Measurements from ENCODE around the gene NOXO1.

The NOXO1 gene

GRCh38 chr16:1991588-1991947 lies 10.3 kb upstream of the NOXO1 start:
- Histone ChIP-seq H3K4me3 (ENCODE audit: low read length) (peak overlapping the region; percentile 73), H3K4me1 (ENCODE audit: control insufficient read depth, insufficient read depth, low read length) (peaks cover 11% of the 10 kb centered on the region)

GRCh38 chr16:1991135-1991551 lies 9.9 kb upstream of the NOXO1 start:
- Histone ChIP-seq H3K9me3 (ENCODE audit: control insufficient read depth, low read length) (no peaks in the 10 kb centered on the region), H3K36me3 (ENCODE audit: control insufficient read depth, insufficient read depth, low read length, severe bottlenecking) (peaks cover 12% of the 10 kb centered on the region), H3K9ac (ENCODE audit: low read length) (no peak overlapping the region), H3K27me3 (replicated peaks; ENCODE audit: control insufficient read depth, insufficient read depth, low read length) (peaks cover 18% of the 10 kb centered on the region), H3K4me1 (ENCODE audit: control insufficient read depth, insufficient read depth, low read length) (peaks cover 10% of the 10 kb centered on the region), H3K4me3 (ENCODE audit: low read length) (no peak overlapping the region)
- DNase-seq (ENCODE audit: low read depth): no peak

More at GRCh38 chr16:1991588-1991947, 10.3 kb upstream of the NOXO1 start:
- Histone ChIP-seq H3K27me3 (replicated peaks; ENCODE audit: control insufficient read depth, insufficient read depth, low read length) (peaks cover 18% of the 10 kb centered on the region), H3K9ac (ENCODE audit: low read length) (peak overlapping the region; percentile 56), H3K9me3 (ENCODE audit: control insufficient read depth, low read length) (no peaks in the 10 kb centered on the region), H3K36me3 (ENCODE audit: control insufficient read depth, insufficient read depth, low read length, severe bottlenecking) (peaks cover 8% of the 10 kb centered on the region)
- DNase-seq (ENCODE audit: low read depth): no peak

- Histone ChIP-seq H3K9me3 (ENCODE audit: control insufficient read depth, low read length) (no peaks in the 10 kb centered on the region), H3K27me3 (replicated peaks; ENCODE audit: control insufficient read depth, insufficient read depth, low read length) (peaks cover 18% of the 10 kb centered on the region), H3K4me1 (ENCODE audit: control insufficient read depth, insufficient read depth, low read length) (peaks cover 10% of the 10 kb centered on the region), H3K4me3 (ENCODE audit: low read length) (no peak overlapping the region), H3K36me3 (ENCODE audit: control insufficient read depth, insufficient read depth, low read length, severe bottlenecking) (peaks cover 16% of the 10 kb centered on the region), H3K9ac (ENCODE audit: low read length) (no peak overlapping the region)
- DNase-seq (ENCODE audit: low read depth): peak; percentile 29
Observed at GRCh38 chr16:1990351-1991134, 9.3 kb upstream of the NOXO1 start.

- Histone ChIP-seq H3K4me1 (ENCODE audit: control insufficient read depth, insufficient read depth, low read length) (peaks cover 15% of the 10 kb centered on the region), H3K4me3 (ENCODE audit: low read length) (no peak overlapping the region), H3K27me3 (replicated peaks; ENCODE audit: control insufficient read depth, insufficient read depth, low read length) (peaks cover 18% of the 10 kb centered on the region), H3K36me3 (ENCODE audit: control insufficient read depth, insufficient read depth, low read length, severe bottlenecking) (peaks cover 11% of the 10 kb centered on the region), H3K9me3 (ENCODE audit: control insufficient read depth, low read length) (no peaks in the 10 kb centered on the region), H3K9ac (ENCODE audit: low read length) (no peak overlapping the region)
- DNase-seq (ENCODE audit: low read depth): no peak
Observed at GRCh38 chr16:1990101-1990350, 8.8 kb upstream of the NOXO1 start.

- Histone ChIP-seq H3K9me3 (ENCODE audit: control insufficient read depth, low read length) (no peaks in the 10 kb centered on the region), H3K36me3 (ENCODE audit: control insufficient read depth, insufficient read depth, low read length, severe bottlenecking) (peaks cover 11% of the 10 kb centered on the region), H3K4me1 (ENCODE audit: control insufficient read depth, insufficient read depth, low read length) (peaks cover 20% of the 10 kb centered on the region), H3K27me3 (replicated peaks; ENCODE audit: control insufficient read depth, insufficient read depth, low read length) (peaks cover 18% of the 10 kb centered on the region), H3K4me3 (ENCODE audit: low read length) (no peak within 1 kb of the TSS), H3K9ac (ENCODE audit: low read length) (no peak within 1 kb of the TSS)
- DNase-seq (ENCODE audit: low read depth): peak; percentile 47
Observed at GRCh38 chr16:1989209-1990100, 8.2 kb upstream of the NOXO1 start, which contains the start of gene SYNGR3. Gene SYNGR3 (plus strand): TSS chr16:1989970. CDS start chr16:1990103, 133 bp downstream.

- Histone ChIP-seq H3K27me3 (replicated peaks; ENCODE audit: control insufficient read depth, insufficient read depth, low read length) (peaks cover 18% of the 10 kb centered on the region), H3K4me1 (ENCODE audit: control insufficient read depth, insufficient read depth, low read length) (peaks cover 16% of the 10 kb centered on the region), H3K36me3 (ENCODE audit: control insufficient read depth, insufficient read depth, low read length, severe bottlenecking) (peaks cover 11% of the 10 kb centered on the region), H3K4me3 (ENCODE audit: low read length) (no peak overlapping the region), H3K9me3 (ENCODE audit: control insufficient read depth, low read length) (no peaks in the 10 kb centered on the region), H3K9ac (ENCODE audit: low read length) (no peak overlapping the region)
- no peak for DNase-seq (ENCODE audit: low read depth)
Observed at GRCh38 chr16:1987198-1987597, 5.9 kb upstream of the NOXO1 start.

- H3K4me1 ChIP-seq (ENCODE audit: control insufficient read depth, insufficient read depth, low read length): peaks cover 10% of the 10 kb centered on the region
- DNase-seq (ENCODE audit: low read depth): no peak
- peaks cover 12% of the 10 kb centered on the region for H3K27me3 ChIP-seq (replicated peaks; ENCODE audit: control insufficient read depth, insufficient read depth, low read length)
- peaks cover 11% of the 10 kb centered on the region for H3K36me3 ChIP-seq (ENCODE audit: control insufficient read depth, insufficient read depth, low read length, severe bottlenecking)
- H3K9me3 ChIP-seq (ENCODE audit: control insufficient read depth, low read length): no peaks in the 10 kb centered on the region
- no peak overlapping the region for H3K4me3 ChIP-seq (ENCODE audit: low read length)
- H3K9ac ChIP-seq (ENCODE audit: low read length): peak overlapping the region; percentile 78
Observed at GRCh38 chr16:1985466-1986150, 4.3 kb upstream of the NOXO1 start.

GRCh38 chr16:1984347-1985225 lies 3.3 kb upstream of the NOXO1 start:
- Histone ChIP-seq H3K9ac (ENCODE audit: low read length) (peak overlapping the region; percentile 78), H3K4me1 (ENCODE audit: control insufficient read depth, insufficient read depth, low read length) (peaks cover 12% of the 10 kb centered on the region), H3K27me3 (replicated peaks; ENCODE audit: control insufficient read depth, insufficient read depth, low read length) (peaks cover 10% of the 10 kb centered on the region), H3K4me3 (ENCODE audit: low read length) (peak overlapping the region; percentile 76), H3K9me3 (ENCODE audit: control insufficient read depth, low read length) (no peaks in the 10 kb centered on the region), H3K36me3 (ENCODE audit: control insufficient read depth, insufficient read depth, low read length, severe bottlenecking) (peaks cover 11% of the 10 kb centered on the region)
- peak; percentile 51 for DNase-seq (ENCODE audit: low read depth)

GRCh38 chr16:1983544-1984346 lies 2.5 kb upstream of the NOXO1 start, which contains the start of gene GFER:
Gene GFER (plus strand): TSS chr16:1984193. CDS start chr16:1984219, 26 bp downstream.
- H3K27me3 ChIP-seq (replicated peaks; ENCODE audit: control insufficient read depth, insufficient read depth, low read length): peaks cover 6% of the 10 kb centered on the region

More at GRCh38 chr16:1983544-1984346, 2.5 kb upstream of the NOXO1 start, which contains the start of gene GFER:
- Histone ChIP-seq H3K9ac (ENCODE audit: low read length) (peak within 1 kb of the TSS; percentile 78), H3K9me3 (ENCODE audit: control insufficient read depth, low read length) (no peaks in the 10 kb centered on the region), H3K4me3 (ENCODE audit: low read length) (peak within 1 kb of the TSS; percentile 76), H3K36me3 (ENCODE audit: control insufficient read depth, insufficient read depth, low read length, severe bottlenecking) (peaks cover 13% of the 10 kb centered on the region), H3K4me1 (ENCODE audit: control insufficient read depth, insufficient read depth, low read length) (peaks cover 15% of the 10 kb centered on the region)
- DNase-seq (ENCODE audit: low read depth): peak; percentile 96

Measured in adipocyte (in vitro differentiated cells).